ENCODE data around the gene TMEM258. TPM values are rescaled to one million over a fixed set of nuclear protein-coding genes. Genes with fewer than 3 reads are reported as not detected.

Gene TMEM258
- total RNA-seq, 1 donor from 2014 or later: 94.0 TPM

DNA sequence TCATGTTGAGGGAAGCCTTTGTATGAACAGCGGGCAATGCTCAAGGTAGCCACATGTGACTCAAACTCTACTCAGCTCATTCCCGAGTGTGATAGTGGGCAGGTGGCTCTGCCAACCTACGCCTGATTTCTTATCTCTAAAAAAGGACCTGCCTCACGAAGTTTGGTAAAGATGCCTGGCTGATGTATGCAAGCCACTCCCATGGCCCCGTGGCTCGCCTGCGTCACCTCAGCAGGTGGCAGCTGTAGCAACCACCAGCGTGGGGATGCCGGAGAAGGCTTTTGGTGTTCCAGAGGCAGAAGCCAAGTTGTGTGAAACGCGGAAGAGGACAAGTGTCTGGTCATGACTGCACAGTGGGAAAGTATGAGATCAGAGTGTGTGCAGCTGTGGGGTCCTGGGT lies 41.1 kb upstream of the TMEM258 start:
- Histone ChIP-seq H3K9me3 (no peaks in the 10 kb centered on the region), H3K27ac (no peak overlapping the region), H3K27me3 (no peaks in the 10 kb centered on the region), H3K4me1 (peaks cover 28% of the 10 kb centered on the region), H3K4me3 (no peak overlapping the region), H3K36me3 (no peaks in the 10 kb centered on the region)
- ATAC-seq: no peak
- no peak for DNase-seq
- intact Hi-C loops (cut with DNase I): no loop called here
- TF ChIP-seq CTCF (IDR thresholded peaks at IDR 0.05): no peak

GRCh38 chr11:61832754-61833153 lies 40.4 kb upstream of the TMEM258 start:
- no peaks in the 10 kb centered on the region for H3K9me3 ChIP-seq
- no peak overlapping the region for H3K4me3 ChIP-seq
- H3K27me3 ChIP-seq: no peaks in the 10 kb centered on the region
- peaks cover 28% of the 10 kb centered on the region for H3K4me1 ChIP-seq
- no peak for TF ChIP-seq CTCF (IDR thresholded peaks at IDR 0.05)
- intact Hi-C loops (cut with DNase I): no loop called here
- no peak overlapping the region for H3K27ac ChIP-seq
- H3K36me3 ChIP-seq: no peaks in the 10 kb centered on the region
- ATAC-seq (no peak), DNase-seq (no peak)

- Histone ChIP-seq H3K27me3 (no peaks in the 10 kb centered on the region), H3K36me3 (no peaks in the 10 kb centered on the region), H3K9me3 (no peaks in the 10 kb centered on the region), H3K4me3 (no peak overlapping the region), H3K4me1 (peaks cover 28% of the 10 kb centered on the region), H3K27ac (no peak overlapping the region)
- ATAC-seq (no peak), DNase-seq (no peak)
- intact Hi-C loops (cut with DNase I): no loop called here
- TF ChIP-seq CTCF (IDR thresholded peaks at IDR 0.05): no peak
Observed at GRCh38 chr11:61832207-61832606, 39.8 kb upstream of the TMEM258 start.

- Histone ChIP-seq H3K9me3 (no peaks in the 10 kb centered on the region), H3K4me1 (peaks cover 28% of the 10 kb centered on the region), H3K27ac (peak overlapping the region; percentile 63), H3K36me3 (no peaks in the 10 kb centered on the region), H3K27me3 (no peaks in the 10 kb centered on the region), H3K4me3 (peak overlapping the region; percentile 3)
- no peak for ATAC-seq
- TF ChIP-seq CTCF (IDR thresholded peaks at IDR 0.05): no peak
- DNase-seq: no peak
- intact Hi-C loops (cut with DNase I): no loop called here
Observed at GRCh38 chr11:61830237-61831105, 38.1 kb upstream of the TMEM258 start.

DNA sequence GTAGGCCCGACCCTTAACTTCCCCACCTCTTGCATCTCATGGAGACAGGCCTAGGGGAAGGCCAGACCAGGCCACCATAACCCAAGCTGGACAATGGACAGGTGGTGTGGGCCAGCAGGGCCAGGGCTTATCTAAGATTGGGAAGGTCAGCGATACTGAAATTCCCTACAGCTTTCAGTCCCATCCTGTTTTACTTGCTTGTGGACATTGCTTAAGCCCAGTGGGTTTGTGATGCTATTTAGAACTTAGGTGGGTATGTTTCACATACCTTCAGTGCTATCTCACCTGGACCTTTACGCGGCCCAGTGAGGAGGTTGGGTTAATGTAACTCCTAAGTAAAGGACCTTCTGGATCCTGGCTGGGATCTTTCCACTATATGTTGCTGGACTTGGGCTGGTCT lies 37.4 kb upstream of the TMEM258 start:
- intact Hi-C loops (cut with DNase I): no loop called here
- DNase-seq (no peak), ATAC-seq (no peak)
- H3K4me1 ChIP-seq: peaks cover 27% of the 10 kb centered on the region
- no peaks in the 10 kb centered on the region for H3K9me3 ChIP-seq
- no peak for TF ChIP-seq CTCF (IDR thresholded peaks at IDR 0.05)
- H3K27me3 ChIP-seq: no peaks in the 10 kb centered on the region
- H3K27ac ChIP-seq: no peak overlapping the region
- no peaks in the 10 kb centered on the region for H3K36me3 ChIP-seq
- peak overlapping the region; percentile 67 for H3K4me3 ChIP-seq

All from upper lobe of right lung (tissue), 1 donor.